ENCODE results near the gene CCDC69.

The CCDC69 gene

DNA sequence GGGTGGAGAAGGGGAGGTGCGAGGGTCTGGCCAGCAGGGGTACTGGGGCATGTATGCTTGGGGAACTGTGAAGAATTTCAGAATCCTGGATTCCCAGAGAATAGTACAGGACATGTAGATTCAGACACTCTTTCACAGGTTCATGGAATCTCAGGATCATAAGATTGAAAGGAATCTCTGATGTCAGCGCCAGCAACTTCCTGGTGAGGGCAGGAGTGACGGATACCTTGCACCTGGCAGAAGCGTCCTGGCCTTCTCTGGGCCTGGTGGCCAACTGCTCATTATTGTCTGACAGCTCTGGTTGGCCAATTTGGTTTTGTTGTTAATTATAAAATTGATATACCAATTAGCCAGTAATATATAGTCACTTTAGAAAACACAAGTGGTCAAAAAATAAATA is 36.0 kb upstream of the CCDC69 start:
- no peak overlapping the region for H3K4me3 ChIP-seq (ENCODE audit: low read depth, low read length)
- TF ChIP-seq, protein P1, sequence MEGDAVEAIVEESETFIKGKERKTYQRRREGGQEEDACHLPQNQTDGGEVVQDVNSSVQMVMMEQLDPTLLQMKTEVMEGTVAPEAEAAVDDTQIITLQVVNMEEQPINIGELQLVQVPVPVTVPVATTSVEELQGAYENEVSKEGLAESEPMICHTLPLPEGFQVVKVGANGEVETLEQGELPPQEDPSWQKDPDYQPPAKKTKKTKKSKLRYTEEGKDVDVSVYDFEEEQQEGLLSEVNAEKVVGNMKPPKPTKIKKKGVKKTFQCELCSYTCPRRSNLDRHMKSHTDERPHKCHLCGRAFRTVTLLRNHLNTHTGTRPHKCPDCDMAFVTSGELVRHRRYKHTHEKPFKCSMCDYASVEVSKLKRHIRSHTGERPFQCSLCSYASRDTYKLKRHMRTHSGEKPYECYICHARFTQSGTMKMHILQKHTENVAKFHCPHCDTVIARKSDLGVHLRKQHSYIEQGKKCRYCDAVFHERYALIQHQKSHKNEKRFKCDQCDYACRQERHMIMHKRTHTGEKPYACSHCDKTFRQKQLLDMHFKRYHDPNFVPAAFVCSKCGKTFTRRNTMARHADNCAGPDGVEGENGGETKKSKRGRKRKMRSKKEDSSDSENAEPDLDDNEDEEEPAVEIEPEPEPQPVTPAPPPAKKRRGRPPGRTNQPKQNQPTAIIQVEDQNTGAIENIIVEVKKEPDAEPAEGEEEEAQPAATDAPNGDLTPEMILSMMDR (IDR thresholded peaks at IDR 0.05; ENCODE audit: borderline replicate concordance, insufficient read depth, low read depth, low read length) = no peak

DNA sequence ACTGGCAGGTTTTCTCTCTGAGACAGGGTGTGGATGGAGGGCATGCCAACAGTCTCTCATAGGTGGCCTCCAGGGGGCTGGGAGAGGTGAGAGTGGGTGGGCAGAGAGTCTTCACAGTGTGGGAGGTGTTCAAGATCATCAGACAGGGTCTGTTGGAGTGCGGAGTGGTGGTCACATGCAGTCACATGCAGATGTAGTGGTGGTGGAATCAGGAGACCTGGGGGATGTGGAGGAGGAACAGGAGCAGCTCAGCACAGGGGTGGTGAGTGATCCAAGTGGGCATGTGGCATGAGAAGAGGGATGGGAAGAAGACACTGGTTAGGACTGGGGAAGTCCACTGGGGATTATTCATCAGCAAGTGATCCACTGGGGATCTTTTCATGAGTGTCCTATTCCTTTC is 34.9 kb upstream of the CCDC69 start:
- no peak overlapping the region for H3K4me3 ChIP-seq (ENCODE audit: low read depth, low read length)
- TF ChIP-seq, protein P1 (IDR thresholded peaks at IDR 0.05; ENCODE audit: borderline replicate concordance, insufficient read depth, low read depth, low read length) = no peak

- TF ChIP-seq, protein P1 (IDR thresholded peaks at IDR 0.05; ENCODE audit: borderline replicate concordance, insufficient read depth, low read depth, low read length) = no peak
Observed at GRCh38 chr5:151258201-151258611, 34.3 kb upstream of the CCDC69 start.

DNA sequence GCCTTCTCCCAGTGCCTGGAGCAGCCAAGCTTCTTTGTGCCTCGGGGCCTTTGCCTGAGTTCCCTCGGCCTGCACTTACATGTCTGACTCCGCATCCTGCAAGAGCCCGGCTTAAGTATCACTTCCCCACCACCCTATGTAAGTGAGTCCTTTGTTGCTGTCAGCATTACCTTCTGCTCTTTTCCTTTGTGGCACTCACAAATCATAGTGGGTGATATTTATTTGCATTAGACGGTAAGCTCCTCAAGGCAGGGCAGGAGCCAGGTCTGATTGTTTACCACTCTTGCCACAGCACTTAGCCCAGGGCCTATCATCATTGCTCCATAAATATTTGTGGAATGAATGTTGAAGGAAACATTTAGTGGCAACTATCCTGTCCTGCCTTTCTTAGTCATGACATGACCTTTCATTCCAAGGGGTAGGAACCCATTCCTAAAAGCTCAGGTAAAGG is 33.9 kb upstream of the CCDC69 start:
- peak overlapping the region; percentile 14 for H3K4me3 ChIP-seq (ENCODE audit: low read depth, low read length)

More at GRCh38 chr5:151258201-151258611, 34.3 kb upstream of the CCDC69 start:
- no peak overlapping the region for H3K4me3 ChIP-seq (ENCODE audit: low read depth, low read length)

GRCh38 chr5:151255621-151256286 is 31.9 kb upstream of the CCDC69 start:
- TF ChIP-seq, protein P1 (IDR thresholded peaks at IDR 0.05; ENCODE audit: borderline replicate concordance, insufficient read depth, low read depth, low read length) = no peak
- H3K4me3 ChIP-seq (ENCODE audit: low read depth, low read length) = peak overlapping the region; percentile 17

More for the DNA sequence above, 33.9 kb upstream of the CCDC69 start:
- TF ChIP-seq, protein P1 (IDR thresholded peaks at IDR 0.05; ENCODE audit: borderline replicate concordance, insufficient read depth, low read depth, low read length) = no peak

GRCh38 chr5:151254990-151255389 is 31.1 kb upstream of the CCDC69 start:
- peak overlapping the region; percentile 17 for H3K4me3 ChIP-seq (ENCODE audit: low read depth, low read length)

DNA sequence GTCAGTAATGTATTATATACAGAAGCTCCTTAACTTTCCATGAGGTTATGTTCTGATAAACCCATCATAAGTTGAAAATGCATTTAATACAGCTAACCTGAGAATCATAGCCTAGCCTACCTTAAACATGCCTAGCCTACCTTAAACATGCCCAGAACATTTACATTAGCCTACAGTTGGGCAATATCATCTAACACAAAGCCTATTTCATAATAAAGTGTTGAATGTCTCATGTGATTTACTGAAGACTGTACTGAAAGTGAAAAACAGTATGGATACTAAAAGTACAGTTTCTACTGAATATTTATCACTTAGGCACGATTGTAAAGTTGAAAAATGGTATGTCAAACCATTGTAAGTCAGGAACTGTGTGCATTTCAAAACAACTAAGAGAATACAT is 30.7 kb upstream of the CCDC69 start:
- H3K4me3 ChIP-seq (ENCODE audit: low read depth, low read length) = peak overlapping the region; percentile 63
- TF ChIP-seq, protein P1 (IDR thresholded peaks at IDR 0.05; ENCODE audit: borderline replicate concordance, insufficient read depth, low read depth, low read length) = no peak

All from GM12875 (cell line).